H1 (cell line): ENCODE measurements around the gene CDC42EP3. TPM values are rescaled to one million over a fixed set of nuclear protein-coding genes. Genes with fewer than 3 reads are reported as not detected.
A peak's percentile ranks its signal among the peaks of the same experiment; 100 is the strongest.

Source experiments
- CTCF ChIA-PET: fragments of 300-600 bp; sonication (Branson Sonifier 250); formaldehyde crosslinking; loops from one replicate; lab custom pipeline; 2021; ENCODE audit not compliant: partially characterized antibody; lab: Charles Lee
- POLR2A ChIA-PET: fragments of 300-600 bp; sonication (Branson Sonifier 250); formaldehyde crosslinking; loops from one replicate; lab custom pipeline; 2021; ENCODE audit warnings: inconsistent platforms; ENCODE audit not compliant: partially characterized antibody; lab: Charles Lee
- DNase-seq, 2 experiments: peaks; one replicate each; pipeline versions ENCODE4 v3.0.0 to v3.0.0-alpha.2; 2010 to 2022; ENCODE audit warnings: low spot score in 2 of 2, low read depth in 1 of 2, mixed read lengths in 1 of 2
- FAIRE-seq: peaks from 2 replicates; lab custom pipeline; 2011; peaks lifted over from hg19 to GRCh38; lab: Jason Lieb, UNC
- H2AFZ ChIP-seq: 2 replicates; pipeline ENCODE4 v1.8.1; 2012; ENCODE audit warnings: low read length, inconsistent platforms
- H2AK5ac ChIP-seq: 2 replicates; pipeline ENCODE4 v1.6.1; 2013; ENCODE audit warnings: low read depth, low read length
- H2BK120ac ChIP-seq: replicated peaks from 2 replicates; pipeline ENCODE3; 2013; ENCODE audit warnings: low read depth, low read length, inconsistent platforms
- H2BK12ac ChIP-seq: 2 replicates; pipeline ENCODE4 v1.6.1; 2013; ENCODE audit warnings: low read depth, low read length
- H2BK15ac ChIP-seq: 2 replicates; pipeline ENCODE4 v1.6.1; 2013; ENCODE audit warnings: low read length
- H2BK20ac ChIP-seq: 2 replicates; pipeline ENCODE4 v1.6.1; 2013; ENCODE audit warnings: low read length
- H2BK5ac ChIP-seq: 2 replicates; pipeline ENCODE4 v1.6.1; 2013; ENCODE audit warnings: low read depth, low read length
- H3K14ac ChIP-seq: 2 replicates; pipeline ENCODE4 v1.6.1; 2013; ENCODE audit warnings: inconsistent platforms; ENCODE audit not compliant: insufficient read length
- H3K18ac ChIP-seq: 2 replicates; pipeline ENCODE4 v1.6.1; 2013; ENCODE audit warnings: low read length; ENCODE audit errors: extremely low read depth
- H3K23ac ChIP-seq: 2 replicates; pipeline ENCODE4 v1.6.1; 2013; ENCODE audit warnings: inconsistent platforms; ENCODE audit not compliant: insufficient read length
- H3K23me2 ChIP-seq: 2 replicates; pipeline ENCODE4 v1.6.1; 2013; ENCODE audit warnings: low read depth, low read length
- H3K27ac ChIP-seq: 2 replicates; pipeline ENCODE4 v1.6.1; 2011; ENCODE audit warnings: low read depth, low read length, inconsistent platforms
- H3K27me3 ChIP-seq, 4 experiments: replicated peaks in 1 of 4; 1 replicate in 1 of 4; 2 replicates in 3 of 4; pipeline versions ENCODE4 v1.6.1 to v1.8.1; 2011 to 2013; ENCODE audit warnings: low read length in 3 of 4, mild to moderate bottlenecking in 3 of 4, inconsistent platforms in 2 of 4, mixed read lengths in 2 of 4, moderate library complexity in 1 of 4; ENCODE audit not compliant: control insufficient read depth in 3 of 4, insufficient read depth in 3 of 4; ENCODE audit errors: extremely low read depth in 1 of 4
- H3K36me3 ChIP-seq, 4 experiments: 2 replicates each; pipeline versions ENCODE4 v1.6.1 to v1.8.1; 2011 to 2013; ENCODE audit warnings: mild to moderate bottlenecking in 4 of 4, low read length in 3 of 4, moderate library complexity in 2 of 4, control low read depth in 1 of 4, inconsistent platforms in 1 of 4; ENCODE audit not compliant: insufficient read depth in 4 of 4, control insufficient read depth in 2 of 4
- H3K4ac ChIP-seq: replicated peaks from 2 replicates; pipeline ENCODE3; 2013; ENCODE audit warnings: low read length, low read depth, mixed read lengths, inconsistent platforms; ENCODE audit not compliant: insufficient read length
- H3K4me1 ChIP-seq, 4 experiments: replicated peaks in 1 of 4; 1 replicate in 1 of 4; 2 replicates in 3 of 4; pipeline versions ENCODE4 v1.6.1 to v1.8.1; 2011 to 2013; ENCODE audit warnings: low read length in 3 of 4, inconsistent platforms in 2 of 4, mixed read lengths in 1 of 4; ENCODE audit not compliant: insufficient read depth in 4 of 4, control insufficient read depth in 3 of 4
- H3K4me2 ChIP-seq, 2 experiments: 2 replicates each; pipeline versions ENCODE4 v1.6.1 to v1.8.1; 2011 to 2013; ENCODE audit warnings: low read depth in 2 of 2, low read length in 2 of 2, control low read depth in 1 of 2, inconsistent platforms in 1 of 2, mild to moderate bottlenecking in 1 of 2; ENCODE audit not compliant: insufficient read depth in 1 of 2
- H3K4me3 ChIP-seq, 4 experiments: fragments of 200-600, 300-600 bp in 1 of 4; sonication (generic), shearing (Covaris generic), sonication (Bioruptor Twin) in 1 of 4; 2 replicates each; pipeline versions ENCODE4 v1.5.1 to v1.8.1; 2011 to 2016; ENCODE audit warnings: low read length in 4 of 4, low read depth in 3 of 4, control low read depth in 2 of 4, inconsistent platforms in 2 of 4, mild to moderate bottlenecking in 2 of 4, mixed read lengths in 1 of 4, moderate library complexity in 1 of 4; ENCODE audit not compliant: insufficient read depth in 2 of 4; ENCODE audit errors: extremely low read depth in 1 of 4
- H3K56ac ChIP-seq: replicated peaks from 2 replicates; pipeline ENCODE3; 2013; ENCODE audit warnings: low read depth, mild to moderate bottlenecking, mixed read lengths, low read length, inconsistent platforms; ENCODE audit not compliant: insufficient read length
- H3K79me1 ChIP-seq: 2 replicates; pipeline ENCODE4 v1.6.1; 2013; ENCODE audit warnings: low read depth, low read length, control low read depth
- H3K79me2 ChIP-seq, 2 experiments: 2 replicates each; pipeline versions ENCODE4 v1.6.1 to v1.8.1; 2012 to 2013; ENCODE audit warnings: low read length in 2 of 2, mild to moderate bottlenecking in 2 of 2, inconsistent platforms in 1 of 2; ENCODE audit not compliant: insufficient read depth in 2 of 2, control insufficient read depth in 1 of 2
- H3K9ac ChIP-seq, 4 experiments: replicated peaks in 1 of 4; 1 replicate in 1 of 4; 2 replicates in 3 of 4; pipeline versions ENCODE4 v1.6.1 to v1.8.1; 2011 to 2013; ENCODE audit warnings: low read depth in 3 of 4, low read length in 3 of 4, control low read depth in 2 of 4, mild to moderate bottlenecking in 2 of 4, moderate library complexity in 2 of 4, inconsistent platforms in 1 of 4; ENCODE audit errors: extremely low read depth in 1 of 4
- H3K9me3 ChIP-seq, 2 experiments: 2 replicates each; pipeline versions ENCODE4 v1.6.1 to v1.8.1; 2012 to 2013; ENCODE audit warnings: mild to moderate bottlenecking in 2 of 2, moderate library complexity in 2 of 2, control low read depth in 1 of 2, inconsistent platforms in 1 of 2, low read depth in 1 of 2, low read length in 1 of 2, mixed read lengths in 1 of 2; ENCODE audit not compliant: insufficient read depth in 2 of 2
- H4K20me1 ChIP-seq, 2 experiments: replicated peaks in 1 of 2; 2 replicates each; pipeline versions ENCODE3 to v1.8.1; 2011 to 2013; ENCODE audit warnings: inconsistent platforms in 2 of 2, low read length in 2 of 2, mild to moderate bottlenecking in 1 of 2; ENCODE audit not compliant: insufficient read depth in 2 of 2, control insufficient read depth in 1 of 2
- H4K5ac ChIP-seq: 2 replicates; pipeline ENCODE4 v1.6.1; 2013; ENCODE audit warnings: low read length, low read depth, mixed read lengths, inconsistent platforms; ENCODE audit not compliant: insufficient read length
- H4K8ac ChIP-seq: 2 replicates; pipeline ENCODE4 v1.8.0; 2013; ENCODE audit warnings: mild to moderate bottlenecking, moderate library complexity, low read length, inconsistent platforms; ENCODE audit not compliant: insufficient read depth; ENCODE audit errors: extremely low read depth
- H4K91ac ChIP-seq: replicated peaks from 2 replicates; pipeline ENCODE3; 2013; ENCODE audit warnings: low read length, mixed read lengths, inconsistent platforms; ENCODE audit not compliant: insufficient read length
- RAD21 ChIP-seq, 2 experiments: IDR thresholded peaks in 1 of 2; conservative IDR thresholded peaks in 1 of 2; 2 replicates each; pipeline ENCODE4 v1.6.1; 2011; ENCODE audit warnings: low read depth in 2 of 2, low read length in 2 of 2, improper control_type of control experiment in 1 of 2, inconsistent platforms in 1 of 2, mild to moderate bottlenecking in 1 of 2, moderate library complexity in 1 of 2
- YY1 ChIP-seq: IDR thresholded peaks from 2 replicates; pipeline ENCODE4 v1.6.1; 2011; ENCODE audit warnings: low read depth, mild to moderate bottlenecking, low read length
- polyA plus RNA-seq, 7 experiments: library from polyadenylated mRNA; depleted of rRNA in 3 of 7; stranded (reverse) in 5 of 7; unstranded in 2 of 7; fragments of >200 nt in 5 of 7; fragments of 200-250 nt in 2 of 7; gene quantifications; 1 replicate in 5 of 7; 2 replicates in 1 of 7; 4 replicates in 1 of 7; pipeline versions ENCODE4 v1.2.1 to v1.2.3, GENCODE V29; 2011 to 2013; ENCODE audit warnings: missing spikeins in 2 of 7, mixed read lengths in 2 of 7
- total RNA-seq: library from RNA; stranded (reverse); fragmentation: NEBNext Ultra II Directional; extraction: Animal tissue kit (Norgen Biotek cat#: 25700); gene quantifications from 2 replicates; pipeline ENCODE4 v1.2.1, GENCODE V29; 2021

CDC42EP3 gene
- total and polyA plus RNA-seq, 2 of the 8 experiments (the other 6 are each of a cell fraction or from before 2014, with no cell fraction given): 18.4 to 24.7 TPM

DNA sequence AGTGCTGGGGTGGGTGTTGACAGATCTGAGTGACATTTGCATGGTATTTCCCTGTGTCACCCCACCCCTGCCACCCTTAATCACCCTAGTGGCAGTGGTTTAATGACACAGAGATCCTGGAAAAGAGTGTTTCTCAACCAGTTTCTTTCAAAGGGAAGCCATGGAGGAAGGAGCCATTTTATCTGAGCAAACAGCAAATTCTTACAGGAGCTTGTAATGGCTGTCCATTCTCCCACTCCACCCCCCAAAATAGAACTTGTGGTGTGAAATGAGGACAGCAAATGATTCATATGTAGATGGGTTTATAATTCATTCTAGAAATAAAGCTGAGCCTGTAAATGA, 51.5 kb downstream of the CDC42EP3 start:
- Histone ChIP-seq H4K5ac (no peak overlapping the region), H3K79me2 (no peaks in the 10 kb centered on the region), H3K9ac (no peak overlapping the region), H2BK20ac (no peak overlapping the region), H2BK120ac (no peak overlapping the region), H3K23ac (no peak overlapping the region), H3K4me2 (no peak overlapping the region), H3K4me1 (peaks cover 0 to 2% (median 0%) of the 10 kb centered on the region in 4 experiments; a peak in 1 of 7 replicates), H2BK12ac (no peak overlapping the region), H3K79me1 (no peaks in the 10 kb centered on the region), H2AFZ (no peak overlapping the region), H3K27me3 (no peaks in the 10 kb centered on the region; a peak in 1 of 7 replicates), H3K4me3 (no peak overlapping the region), H3K56ac (no peak overlapping the region), H3K9me3 (no peaks in the 10 kb centered on the region), H4K20me1 (no peaks in the 10 kb centered on the region), H2BK15ac (no peak overlapping the region), H3K23me2 (no peaks in the 10 kb centered on the region), H3K18ac (no peak overlapping the region), H3K4ac (no peak overlapping the region), H4K91ac (no peak overlapping the region), H3K36me3 (no peaks in the 10 kb centered on the region), H3K14ac (no peak overlapping the region), H2AK5ac (no peak overlapping the region), H4K8ac (no peak overlapping the region), H2BK5ac (no peak overlapping the region), H3K27ac (no peak overlapping the region)
- CTCF ChIA-PET: interaction anchor here (0.6 to 2.1 kb wide), 3 partner anchors 27 to 206 kb away, joined by 3 to 6 read pairs (median 4); no protein-coding TSS in a partner anchor
- POLR2A ChIA-PET: no interaction called here
- no peak for TF ChIP-seq RAD21 (IDR thresholded peaks at IDR 0.05 in 1 of 2, conservative IDR thresholded peaks at IDR 0.05 in 1 of 2; ENCODE audit: low read depth in 2 of 2, low read length in 2 of 2)
- TF ChIP-seq YY1: peak; percentile 57; the same call in 1 of the 2 replicates
- DNase-seq (no peak), FAIRE-seq (no peak)
